ENCODE results near the gene RAPH1.
"Not testable (repeated sequence)": the region's sequence is repeated elsewhere in the genome, so short reads cannot be mapped to it uniquely, and the experiment has no call there.

RAPH1 gene

DNA sequence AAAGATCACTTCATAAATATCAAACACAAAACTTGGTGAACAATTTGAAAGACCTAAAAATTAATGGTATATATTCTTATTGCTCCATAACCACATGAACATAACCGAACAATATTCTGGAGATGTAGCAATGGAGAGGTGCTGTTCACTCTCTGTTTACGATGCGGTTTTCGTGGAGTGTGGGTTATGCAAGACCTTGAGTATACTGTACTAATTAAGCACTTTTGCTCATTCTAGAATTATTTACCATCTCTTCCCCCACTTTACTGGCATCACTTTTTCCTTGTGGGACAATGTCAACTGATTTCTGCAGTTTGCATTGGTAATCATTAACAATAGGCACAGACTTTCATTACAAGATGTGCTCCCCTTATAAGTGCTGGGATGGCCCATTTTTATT lies 97.6 kb downstream of the RAPH1 start:
- no peak overlapping the region for H3K4me3 ChIP-seq (ENCODE audit: low read length)
- TF ChIP-seq, protein P1, sequence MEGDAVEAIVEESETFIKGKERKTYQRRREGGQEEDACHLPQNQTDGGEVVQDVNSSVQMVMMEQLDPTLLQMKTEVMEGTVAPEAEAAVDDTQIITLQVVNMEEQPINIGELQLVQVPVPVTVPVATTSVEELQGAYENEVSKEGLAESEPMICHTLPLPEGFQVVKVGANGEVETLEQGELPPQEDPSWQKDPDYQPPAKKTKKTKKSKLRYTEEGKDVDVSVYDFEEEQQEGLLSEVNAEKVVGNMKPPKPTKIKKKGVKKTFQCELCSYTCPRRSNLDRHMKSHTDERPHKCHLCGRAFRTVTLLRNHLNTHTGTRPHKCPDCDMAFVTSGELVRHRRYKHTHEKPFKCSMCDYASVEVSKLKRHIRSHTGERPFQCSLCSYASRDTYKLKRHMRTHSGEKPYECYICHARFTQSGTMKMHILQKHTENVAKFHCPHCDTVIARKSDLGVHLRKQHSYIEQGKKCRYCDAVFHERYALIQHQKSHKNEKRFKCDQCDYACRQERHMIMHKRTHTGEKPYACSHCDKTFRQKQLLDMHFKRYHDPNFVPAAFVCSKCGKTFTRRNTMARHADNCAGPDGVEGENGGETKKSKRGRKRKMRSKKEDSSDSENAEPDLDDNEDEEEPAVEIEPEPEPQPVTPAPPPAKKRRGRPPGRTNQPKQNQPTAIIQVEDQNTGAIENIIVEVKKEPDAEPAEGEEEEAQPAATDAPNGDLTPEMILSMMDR (conservative IDR thresholded peaks at IDR 0.05; ENCODE audit: low read depth, low read length), result no peak
- DNase-seq (ENCODE audit: low read depth), result no peak

DNA sequence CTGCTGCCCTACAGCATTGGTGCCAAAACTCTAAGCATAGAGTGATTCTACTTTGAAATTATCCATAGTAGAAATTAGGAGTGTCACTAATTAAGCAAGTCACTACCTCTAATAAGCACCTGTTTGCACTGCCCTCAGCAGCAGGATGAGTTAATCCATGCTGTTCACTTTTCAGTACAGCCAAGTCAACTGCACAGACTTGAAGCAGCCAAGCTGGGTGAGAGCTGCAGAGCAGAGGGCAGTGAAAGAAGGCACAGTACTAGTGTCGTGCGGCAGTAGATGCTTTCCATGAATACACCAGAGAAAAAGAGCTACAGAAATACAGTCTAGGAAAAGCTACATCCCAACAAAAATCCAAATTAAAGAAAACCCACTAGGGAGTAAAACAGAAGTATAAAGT lies 98.6 kb downstream of the RAPH1 start:
- TF ChIP-seq, protein P1 (conservative IDR thresholded peaks at IDR 0.05; ENCODE audit: low read depth, low read length), result no peak
- no peak overlapping the region for H3K4me3 ChIP-seq (ENCODE audit: low read length)
- no peak for DNase-seq (ENCODE audit: low read depth)

DNA sequence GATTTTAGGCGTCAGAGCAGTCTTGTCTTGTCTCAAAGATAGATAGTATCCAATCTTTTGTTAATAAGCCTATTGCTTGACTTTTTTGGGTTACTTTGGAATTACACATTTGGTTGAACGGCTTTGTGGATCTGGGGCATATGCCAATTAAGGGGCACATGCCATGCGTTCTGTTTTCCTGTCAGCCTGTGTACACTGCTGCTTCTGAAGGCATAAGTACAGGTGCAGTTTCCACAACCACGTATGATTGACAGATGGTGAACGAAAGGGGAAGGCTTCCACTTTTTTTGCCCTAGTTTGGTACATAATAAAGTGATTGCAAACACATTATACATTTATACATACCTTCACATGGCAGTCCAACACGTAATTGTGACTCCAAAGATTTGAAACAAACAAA lies 102.3 kb downstream of the RAPH1 start:
- TF ChIP-seq, protein P1 (conservative IDR thresholded peaks at IDR 0.05; ENCODE audit: low read depth, low read length), result no peak
- H3K4me3 ChIP-seq (ENCODE audit: low read length), result no peak overlapping the region
- no peak for DNase-seq (ENCODE audit: low read depth)

DNA sequence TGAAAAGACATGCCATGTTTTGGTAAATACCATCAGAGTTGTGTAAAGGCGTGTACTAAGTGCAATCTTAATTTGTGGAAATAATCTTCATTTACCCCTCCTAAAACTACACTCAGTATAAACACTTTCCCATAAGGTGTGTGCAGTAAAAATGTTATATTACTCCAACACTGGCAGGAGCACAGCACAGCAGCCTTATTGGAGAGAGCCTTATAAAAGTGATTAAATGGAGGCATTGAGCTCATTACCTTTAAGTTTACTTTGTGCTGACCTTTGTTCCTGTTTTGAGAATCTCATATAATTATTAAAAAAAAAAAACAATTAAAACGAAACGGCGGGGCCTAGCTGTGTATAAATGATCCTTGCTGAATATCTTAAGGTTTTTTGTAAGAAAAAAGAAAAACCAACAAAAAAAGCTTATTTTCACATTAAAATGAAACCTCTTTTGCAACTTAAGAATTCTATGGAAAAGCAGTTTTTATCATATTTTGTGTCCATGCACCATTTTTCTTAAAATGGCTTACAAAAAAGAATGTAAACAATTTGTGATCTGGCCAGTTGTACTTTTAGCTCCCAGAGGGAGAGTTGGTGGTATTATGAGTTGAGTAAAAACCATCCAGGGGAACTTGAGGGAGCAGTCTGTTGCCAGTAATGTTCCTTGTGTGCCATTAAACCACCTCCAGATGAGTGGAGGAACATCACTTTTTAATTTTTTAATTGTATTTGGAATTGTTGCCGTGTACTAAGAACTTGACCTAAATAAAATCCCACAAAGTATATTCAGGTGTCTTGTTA lies 103.5 kb downstream of the RAPH1 start:
- no peak overlapping the region for H3K4me3 ChIP-seq (ENCODE audit: low read length)
- no peak for DNase-seq (ENCODE audit: low read depth)
- TF ChIP-seq, protein P1 (conservative IDR thresholded peaks at IDR 0.05; ENCODE audit: low read depth, low read length), result no peak

DNA sequence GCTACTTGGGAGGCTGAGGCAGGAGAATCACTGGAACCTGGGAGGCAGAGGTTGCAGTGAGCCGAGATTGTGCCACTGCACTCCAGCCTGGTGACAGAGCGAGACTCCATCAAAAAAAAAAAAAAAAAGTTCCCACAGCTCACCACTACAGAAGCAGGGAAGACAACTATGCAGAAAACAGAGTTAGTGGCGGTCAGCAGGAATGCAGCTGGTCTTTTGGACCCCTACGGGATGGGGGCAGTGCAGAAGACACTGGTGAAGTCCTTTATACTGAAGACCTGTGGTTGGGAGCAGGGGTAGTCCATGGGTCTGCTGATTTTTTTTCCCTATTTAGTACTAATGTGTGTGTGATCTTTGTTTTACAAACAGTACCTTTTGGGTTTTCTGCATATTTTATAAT lies 105.5 kb downstream of the RAPH1 start:
- not testable (repeated sequence) for H3K4me3 ChIP-seq (ENCODE audit: low read length); DNase-seq (ENCODE audit: low read depth)

DNA sequence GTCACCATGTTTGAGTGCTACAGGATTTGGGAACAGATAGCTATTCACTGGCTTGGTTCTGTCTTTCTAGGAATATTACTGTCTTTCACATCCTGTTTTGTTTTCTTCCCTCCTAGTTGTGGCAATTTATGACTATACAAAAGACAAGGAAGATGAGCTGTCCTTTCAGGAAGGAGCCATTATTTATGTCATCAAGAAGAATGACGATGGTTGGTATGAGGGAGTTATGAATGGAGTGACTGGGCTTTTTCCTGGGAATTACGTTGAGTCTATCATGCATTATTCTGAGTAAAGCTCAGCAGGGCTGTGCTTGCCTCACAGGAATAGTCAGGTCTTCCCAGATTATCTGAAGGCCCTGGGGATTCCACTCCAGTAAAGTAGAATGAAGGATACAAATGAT lies 108.0 kb downstream of the RAPH1 start:
- TF ChIP-seq, protein P1 (conservative IDR thresholded peaks at IDR 0.05; ENCODE audit: low read depth, low read length), result no peak
- no peak overlapping the region for H3K4me3 ChIP-seq (ENCODE audit: low read length)
- DNase-seq (ENCODE audit: low read depth), result no peak

DNA sequence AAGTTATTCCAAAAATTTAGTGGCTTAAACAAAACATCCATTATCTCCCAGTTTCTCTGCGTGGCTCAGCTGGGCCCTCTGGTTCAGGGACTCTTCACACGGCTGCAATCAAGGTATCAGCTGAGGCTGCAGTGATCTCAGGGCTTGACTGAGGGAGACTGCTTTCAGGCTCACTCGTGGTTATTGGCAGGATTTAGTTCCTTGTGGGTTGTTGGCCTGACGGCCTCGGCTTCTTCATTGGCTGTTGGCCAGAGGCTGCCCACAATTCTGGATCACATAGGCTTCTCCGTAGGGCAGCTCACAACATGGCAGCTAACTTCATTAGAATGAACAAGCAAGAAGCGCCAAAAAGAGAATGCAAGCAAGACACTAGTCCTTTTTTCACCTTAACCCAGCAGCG lies 116.8 kb downstream of the RAPH1 start:
- TF ChIP-seq, protein P1 (conservative IDR thresholded peaks at IDR 0.05; ENCODE audit: low read depth, low read length), result no peak
- H3K4me3 ChIP-seq (ENCODE audit: low read length), result no peak overlapping the region
- DNase-seq (ENCODE audit: low read depth), result peak; percentile 66
